Glutamatergic neuron (in vitro differentiated cells): ENCODE measurements around the gene NRXN3. TPM values are rescaled to one million over a fixed set of nuclear protein-coding genes. Genes with fewer than 3 reads are reported as not detected.

Source experiments
- DNase-seq: peaks from one replicate; pipeline ENCODE4 v3.0.0; 2022
- H3K27ac Mint-ChIP-seq: one replicate; pipeline ENCODE4 v1.8.0; 2020; ENCODE audit warnings: mild to moderate bottlenecking, mixed read lengths, inconsistent platforms; ENCODE audit not compliant: unreplicated experiment
- H3K27me3 Mint-ChIP-seq: one replicate; pipeline ENCODE4 v1.8.0; 2020; ENCODE audit warnings: mild to moderate bottlenecking, moderate library complexity, mixed read lengths, inconsistent platforms; ENCODE audit not compliant: unreplicated experiment
- H3K36me3 Mint-ChIP-seq: one replicate; pipeline ENCODE4 v1.8.0; 2020; ENCODE audit warnings: mild to moderate bottlenecking, mixed read lengths, inconsistent platforms; ENCODE audit not compliant: unreplicated experiment
- H3K4me1 Mint-ChIP-seq: one replicate; pipeline ENCODE4 v1.8.0; 2020; ENCODE audit warnings: mild to moderate bottlenecking, low read depth, mixed read lengths, inconsistent platforms; ENCODE audit not compliant: unreplicated experiment
- H3K4me3 Mint-ChIP-seq: one replicate; pipeline ENCODE4 v1.8.0; 2020; ENCODE audit warnings: mild to moderate bottlenecking, mixed read lengths, inconsistent platforms; ENCODE audit not compliant: unreplicated experiment
- H3K9me3 Mint-ChIP-seq: one replicate; pipeline ENCODE4 v1.8.0; 2020; ENCODE audit warnings: mild to moderate bottlenecking, moderate library complexity, mixed read lengths, inconsistent platforms; ENCODE audit not compliant: unreplicated experiment
- total RNA-seq: library from RNA; stranded (reverse); fragmentation: NEBNext Ultra II Directional; extraction: Animal tissue kit (Norgen Biotek cat#: 25700); gene quantifications from one replicate; pipeline ENCODE4 v1.2.1, GENCODE V29; 2021; ENCODE audit not compliant: unreplicated experiment
- TF ChIP-seq, protein P1 (sequence below): fragments of 200-600 bp; sonication (generic); IDR thresholded peaks from one replicate; pipeline ENCODE4 v1.5.0; 2021; ENCODE audit not compliant: partially characterized antibody, unreplicated experiment

The NRXN3 gene
- total RNA-seq, 1 donor from 2014 or later, result 1.2 TPM

DNA sequence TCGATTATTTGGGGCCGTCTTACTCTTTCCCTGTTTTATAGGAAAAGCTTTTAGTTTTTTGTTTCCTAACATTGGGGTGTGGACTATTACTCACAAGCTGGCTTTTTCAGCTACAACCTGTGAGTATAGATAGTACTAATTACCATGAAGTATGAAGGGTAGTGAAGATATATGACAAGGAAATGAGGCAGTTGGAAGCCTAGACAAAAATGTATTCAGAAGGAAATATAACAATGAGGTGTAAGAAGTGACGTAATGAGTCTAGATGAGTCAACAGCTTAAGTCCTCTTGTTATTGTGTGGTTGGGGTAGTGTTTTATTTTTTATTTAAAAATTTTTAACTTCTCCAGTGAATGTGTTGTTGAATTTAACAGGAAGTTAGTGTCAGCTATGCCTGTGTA, 804.5 kb downstream of the NRXN3 start:
- DNase-seq, result no peak
- Mint-ChIP-seq H3K9me3 (no peaks in the 10 kb centered on the region), H3K27me3 (no peaks in the 10 kb centered on the region), H3K4me3 (no peak overlapping the region), H3K36me3 (no peaks in the 10 kb centered on the region), H3K4me1 (peaks cover 5% of the 10 kb centered on the region), H3K27ac (no peak overlapping the region)
- TF ChIP-seq, protein P1, sequence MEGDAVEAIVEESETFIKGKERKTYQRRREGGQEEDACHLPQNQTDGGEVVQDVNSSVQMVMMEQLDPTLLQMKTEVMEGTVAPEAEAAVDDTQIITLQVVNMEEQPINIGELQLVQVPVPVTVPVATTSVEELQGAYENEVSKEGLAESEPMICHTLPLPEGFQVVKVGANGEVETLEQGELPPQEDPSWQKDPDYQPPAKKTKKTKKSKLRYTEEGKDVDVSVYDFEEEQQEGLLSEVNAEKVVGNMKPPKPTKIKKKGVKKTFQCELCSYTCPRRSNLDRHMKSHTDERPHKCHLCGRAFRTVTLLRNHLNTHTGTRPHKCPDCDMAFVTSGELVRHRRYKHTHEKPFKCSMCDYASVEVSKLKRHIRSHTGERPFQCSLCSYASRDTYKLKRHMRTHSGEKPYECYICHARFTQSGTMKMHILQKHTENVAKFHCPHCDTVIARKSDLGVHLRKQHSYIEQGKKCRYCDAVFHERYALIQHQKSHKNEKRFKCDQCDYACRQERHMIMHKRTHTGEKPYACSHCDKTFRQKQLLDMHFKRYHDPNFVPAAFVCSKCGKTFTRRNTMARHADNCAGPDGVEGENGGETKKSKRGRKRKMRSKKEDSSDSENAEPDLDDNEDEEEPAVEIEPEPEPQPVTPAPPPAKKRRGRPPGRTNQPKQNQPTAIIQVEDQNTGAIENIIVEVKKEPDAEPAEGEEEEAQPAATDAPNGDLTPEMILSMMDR, result no peak

DNA sequence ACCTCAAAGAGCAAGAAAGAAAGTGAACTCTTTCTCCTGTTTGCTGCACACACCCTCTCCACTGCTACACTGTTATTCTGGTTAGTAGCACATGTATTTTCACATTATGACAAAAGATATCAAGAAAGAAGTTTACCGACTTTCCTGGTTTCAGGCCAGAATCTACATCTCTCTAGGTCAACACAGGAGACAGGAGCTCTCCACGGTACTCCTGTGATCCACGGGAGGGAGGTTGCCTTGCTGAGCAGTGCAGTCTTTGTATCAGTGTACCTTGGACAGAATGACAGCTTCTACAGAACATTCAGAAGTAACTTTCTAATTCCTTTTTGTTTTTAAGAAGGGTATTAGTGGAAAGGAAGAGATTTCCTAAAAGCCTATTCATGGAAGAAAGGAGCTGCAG, 805.6 kb downstream of the NRXN3 start:
- H3K36me3 Mint-ChIP-seq, result no peaks in the 10 kb centered on the region
- no peak overlapping the region for H3K4me3 Mint-ChIP-seq

DNA sequence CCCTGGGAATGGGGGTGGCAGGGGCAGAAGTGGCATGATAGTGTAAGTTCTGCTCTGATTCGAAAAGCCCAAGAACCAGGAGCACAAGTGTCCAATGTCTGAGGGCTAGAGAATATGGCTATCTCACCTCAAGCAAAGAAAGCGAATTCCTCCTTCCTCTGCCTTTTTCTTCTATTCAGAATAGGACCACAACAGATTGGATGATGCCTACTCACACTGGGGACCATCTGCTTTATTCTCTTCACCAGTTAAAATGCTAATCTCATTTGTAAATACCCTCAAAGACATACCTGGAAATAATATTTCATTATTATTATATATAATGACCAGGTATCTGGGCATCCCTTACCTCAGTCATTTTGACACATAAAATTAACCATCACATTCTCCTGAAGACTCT, 808.7 kb downstream of the NRXN3 start:
- no peaks in the 10 kb centered on the region for H3K27me3 Mint-ChIP-seq
- H3K36me3 Mint-ChIP-seq, result no peaks in the 10 kb centered on the region
- no peak overlapping the region for H3K27ac Mint-ChIP-seq
- TF ChIP-seq, protein P1, result no peak
- no peak for DNase-seq
- H3K9me3 Mint-ChIP-seq, result no peaks in the 10 kb centered on the region
- no peaks in the 10 kb centered on the region for H3K4me1 Mint-ChIP-seq
- no peak overlapping the region for H3K4me3 Mint-ChIP-seq

More for the DNA sequence above, 805.6 kb downstream of the NRXN3 start:
- H3K27me3 Mint-ChIP-seq, result no peaks in the 10 kb centered on the region
- H3K9me3 Mint-ChIP-seq, result no peaks in the 10 kb centered on the region
- no peak for DNase-seq
- peaks cover 3% of the 10 kb centered on the region for H3K4me1 Mint-ChIP-seq
- TF ChIP-seq, protein P1, result no peak
- H3K27ac Mint-ChIP-seq, result no peak overlapping the region

DNA sequence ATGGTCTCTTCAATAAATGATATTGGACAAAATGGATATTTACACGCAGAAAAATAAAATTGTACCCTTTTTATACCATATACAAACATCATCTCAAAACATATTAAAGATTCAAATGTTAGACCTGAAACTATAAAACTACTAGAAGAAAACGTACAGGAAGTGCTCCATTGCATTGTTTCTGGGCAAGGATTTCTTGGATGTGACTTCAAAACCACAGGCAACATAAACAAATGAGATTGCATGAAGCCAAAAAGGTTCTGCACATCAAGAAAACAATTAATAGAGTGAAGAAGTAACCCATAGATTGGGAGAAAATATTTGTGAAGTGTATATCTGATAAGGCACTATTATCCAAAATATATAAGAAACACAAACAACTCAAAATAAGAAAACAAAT, 812.4 kb downstream of the NRXN3 start:
- no peaks in the 10 kb centered on the region for H3K27me3 Mint-ChIP-seq

DNA sequence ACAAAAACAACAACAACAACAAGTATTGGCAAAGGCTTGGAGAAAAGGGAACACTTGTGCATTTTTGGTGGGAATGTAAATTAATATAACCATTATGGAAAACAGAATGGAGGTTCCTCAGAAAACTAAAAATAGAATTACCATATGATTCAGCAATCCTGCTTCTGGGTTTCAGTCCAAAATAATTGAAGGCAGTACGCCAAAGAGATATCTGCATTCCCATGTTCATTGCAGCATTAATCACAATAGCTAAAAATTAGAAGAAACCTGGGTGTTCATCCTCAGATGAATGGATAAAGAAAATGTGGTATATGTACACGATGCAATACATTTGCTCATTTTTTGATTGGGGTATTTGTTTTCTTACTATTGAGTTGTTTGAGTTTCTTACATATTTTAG, 813.0 kb downstream of the NRXN3 start:
- H3K27me3 Mint-ChIP-seq, result no peaks in the 10 kb centered on the region
- no peak overlapping the region for H3K27ac Mint-ChIP-seq
- H3K4me3 Mint-ChIP-seq, result no peak overlapping the region
- no peaks in the 10 kb centered on the region for H3K9me3 Mint-ChIP-seq
- TF ChIP-seq, protein P1, result no peak
- no peak for DNase-seq
- H3K36me3 Mint-ChIP-seq, result no peaks in the 10 kb centered on the region
- H3K4me1 Mint-ChIP-seq, result no peaks in the 10 kb centered on the region

More for the DNA sequence above, 812.4 kb downstream of the NRXN3 start:
- Mint-ChIP-seq H3K9me3 (no peaks in the 10 kb centered on the region), H3K4me3 (no peak overlapping the region), H3K36me3 (no peaks in the 10 kb centered on the region), H3K4me1 (no peaks in the 10 kb centered on the region), H3K27ac (no peak overlapping the region)
- TF ChIP-seq, protein P1, result no peak
- DNase-seq, result no peak
